ENCODE results near the gene LCOR. TPM values are rescaled to one million over a fixed set of nuclear protein-coding genes. Genes with fewer than 3 reads are reported as not detected.
A peak's percentile ranks its signal among the peaks of the same experiment; 100 is the strongest.
"Not testable (repeated sequence)": the region's sequence is repeated elsewhere in the genome, so short reads cannot be mapped to it uniquely, and the experiment has no call there.

The LCOR gene
- total RNA-seq, 1 experiment from 2014 or later = 12.8 TPM

- DNase-seq (ENCODE audit: low read depth) = no peak
Measured at GRCh38 chr10:96838529-96838928, 6.4 kb downstream of the LCOR start.

GRCh38 chr10:96840841-96841518 lies 8.9 kb downstream of the LCOR start:
- peak; percentile 88 for DNase-seq (ENCODE audit: low read depth)

DNA sequence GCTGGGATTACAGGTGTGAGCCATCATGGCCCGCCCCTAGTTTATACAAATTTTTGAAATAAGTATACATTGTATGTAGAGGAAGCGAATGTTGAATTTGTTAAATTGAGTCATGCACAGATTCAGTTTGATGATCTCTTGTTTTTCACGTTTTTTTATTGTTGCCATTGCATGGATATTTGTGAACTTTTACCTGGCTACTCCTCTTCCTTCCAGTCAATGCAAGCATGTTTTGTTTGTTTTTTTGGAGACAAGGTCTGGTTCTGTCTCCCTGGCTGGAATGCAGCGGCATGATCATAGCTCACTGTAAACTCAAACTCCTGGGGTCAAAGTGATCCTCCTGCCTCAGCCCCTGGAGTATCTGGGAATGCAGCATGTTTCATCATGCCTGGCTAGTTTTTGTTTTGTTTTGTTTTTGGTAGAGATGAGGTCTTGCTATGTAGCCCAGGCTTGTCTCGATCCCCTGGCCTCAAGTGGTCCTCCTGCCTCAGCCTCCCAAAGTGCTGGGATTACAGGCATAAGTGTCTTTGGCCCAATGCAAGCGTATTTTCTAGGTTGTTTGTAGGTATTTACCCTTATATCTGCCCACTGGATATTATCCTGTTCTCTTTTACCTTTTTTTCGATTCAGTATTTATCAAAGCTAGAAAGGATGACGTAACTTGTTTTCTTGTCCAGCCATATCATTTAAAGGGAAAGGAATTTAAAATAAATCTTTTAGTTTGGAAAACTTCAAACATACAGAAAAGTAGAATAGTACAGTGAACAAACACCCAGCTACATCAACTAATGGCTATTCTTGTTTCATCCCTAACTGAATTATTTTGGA lies 11.0 kb downstream of the LCOR start:
- no peak for DNase-seq (ENCODE audit: low read depth)

- DNase-seq (ENCODE audit: low read depth) = no peak
Measured at GRCh38 chr10:96843823-96844222, 11.7 kb downstream of the LCOR start.

GRCh38 chr10:96846395-96846794 lies 14.3 kb downstream of the LCOR start:
- no peak for DNase-seq (ENCODE audit: low read depth)

DNA sequence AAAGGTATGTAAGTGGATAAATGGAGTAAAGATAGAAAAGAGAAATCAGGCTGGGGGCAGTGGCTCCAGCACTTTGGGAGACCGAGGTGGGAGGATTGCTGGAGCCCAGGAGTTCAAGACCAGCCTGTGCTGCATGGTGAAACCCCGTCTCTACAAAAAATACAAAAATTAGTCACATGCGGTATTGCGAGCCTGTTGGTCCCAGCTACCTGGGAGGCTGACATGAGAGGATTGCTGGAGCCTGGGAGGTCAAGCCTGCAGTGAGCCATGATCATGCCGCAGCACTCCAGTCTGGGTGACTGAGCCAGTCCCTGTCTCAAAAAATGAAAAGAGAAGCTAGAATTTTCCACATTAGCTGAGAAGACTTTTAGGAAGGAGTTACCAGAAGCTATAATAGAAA lies 14.8 kb downstream of the LCOR start:
- DNase-seq (ENCODE audit: low read depth) = no peak

DNA sequence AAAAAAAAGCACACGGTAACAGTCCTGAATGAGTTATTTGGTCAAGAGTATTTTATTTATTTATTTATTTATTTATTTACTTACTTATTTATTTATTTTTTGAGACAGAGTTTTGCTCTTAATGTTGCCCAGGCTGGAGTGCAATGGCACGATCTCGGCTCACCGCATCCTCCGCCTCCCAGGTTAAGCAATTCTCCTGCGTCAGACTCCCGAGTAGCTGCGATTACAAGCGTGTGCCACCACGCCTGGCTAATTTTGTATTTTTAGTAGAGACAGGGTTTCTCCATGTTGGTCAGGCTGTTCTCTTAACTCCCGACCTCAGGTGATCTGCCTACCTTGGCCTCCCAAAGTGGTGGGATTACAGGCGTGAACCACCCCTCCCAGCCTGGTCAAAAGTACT lies 15.3 kb downstream of the LCOR start:
- not testable (repeated sequence) for DNase-seq (ENCODE audit: low read depth)

- DNase-seq (ENCODE audit: low read depth) = no peak
Measured at GRCh38 chr10:96850113-96850512, 18.0 kb downstream of the LCOR start.

DNA sequence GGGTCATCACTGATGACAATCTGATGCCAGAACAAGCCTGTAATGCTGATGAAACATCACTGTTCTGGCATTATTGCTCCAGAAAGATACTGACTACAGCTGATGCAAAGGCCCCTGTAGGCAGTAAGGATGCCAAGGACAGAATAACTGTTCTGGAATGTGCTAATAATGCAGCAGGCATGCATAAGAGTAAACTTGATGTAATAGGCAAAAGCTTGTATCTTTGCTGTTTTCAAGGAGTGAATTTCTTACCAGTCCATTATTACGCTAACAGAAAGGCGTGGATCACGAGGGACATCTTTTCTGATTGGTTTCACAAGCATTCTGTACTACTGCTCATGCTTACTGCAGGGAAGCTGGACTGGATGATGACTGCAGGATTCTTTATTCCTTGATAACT lies 18.7 kb downstream of the LCOR start:
- peak; percentile 9 for DNase-seq (ENCODE audit: low read depth)

DNA sequence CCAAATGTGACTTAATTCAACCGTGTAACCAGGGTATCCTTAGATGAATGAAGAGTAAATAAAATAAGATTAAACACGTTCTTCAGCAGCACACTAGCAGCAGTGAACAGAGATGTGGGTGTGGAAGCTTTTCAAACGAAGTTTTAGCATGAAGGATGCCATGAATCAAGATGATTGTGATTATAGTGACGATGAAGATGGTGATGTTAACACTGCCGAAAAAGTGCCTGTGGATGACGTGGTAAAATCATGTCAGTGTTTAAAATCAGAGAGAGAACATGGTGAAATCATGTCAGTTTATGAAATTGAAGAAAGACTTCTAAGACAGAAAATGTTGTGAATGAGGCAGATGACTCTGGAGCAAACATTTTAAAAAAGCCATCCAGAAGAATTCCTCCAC lies 19.2 kb downstream of the LCOR start:
- DNase-seq (ENCODE audit: low read depth) = no peak

GRCh38 chr10:96856317-96856716 lies 24.2 kb downstream of the LCOR start:
- DNase-seq (ENCODE audit: low read depth) = no peak

- no peak for DNase-seq (ENCODE audit: low read depth)
Measured at GRCh38 chr10:96857301-96858012, 25.4 kb downstream of the LCOR start.

DNA sequence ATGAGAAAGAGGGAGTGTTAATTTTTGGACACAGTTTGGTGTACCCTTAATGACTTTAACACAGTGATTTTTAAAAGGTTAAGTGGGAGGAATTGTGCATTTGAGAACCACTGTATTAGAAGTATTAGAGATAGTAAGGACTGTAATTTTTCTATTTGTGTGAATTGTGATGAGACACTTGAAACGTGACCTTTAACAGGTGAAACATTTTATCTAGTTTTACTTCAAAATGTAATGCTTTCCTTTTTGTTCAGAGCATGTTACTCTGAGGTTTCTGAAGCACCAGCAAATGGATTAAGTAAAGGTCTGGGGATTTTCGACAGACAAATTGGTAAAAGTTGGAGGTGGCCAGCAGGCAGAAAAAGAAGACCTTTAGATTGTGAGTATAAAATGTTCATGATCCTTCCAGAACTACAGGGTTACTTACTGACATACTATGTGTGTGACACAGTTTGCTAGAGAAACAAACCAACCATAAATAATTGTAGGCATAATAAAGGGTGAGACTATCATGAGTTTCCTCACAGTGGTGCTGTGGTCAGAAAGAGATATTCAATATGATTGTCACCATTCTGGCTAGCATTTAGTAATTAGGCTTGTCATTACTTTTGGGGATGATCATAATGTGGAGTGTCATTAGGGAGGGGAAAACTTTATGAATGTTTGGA lies 26.1 kb downstream of the LCOR start:
- DNase-seq (ENCODE audit: low read depth) = no peak

DNA sequence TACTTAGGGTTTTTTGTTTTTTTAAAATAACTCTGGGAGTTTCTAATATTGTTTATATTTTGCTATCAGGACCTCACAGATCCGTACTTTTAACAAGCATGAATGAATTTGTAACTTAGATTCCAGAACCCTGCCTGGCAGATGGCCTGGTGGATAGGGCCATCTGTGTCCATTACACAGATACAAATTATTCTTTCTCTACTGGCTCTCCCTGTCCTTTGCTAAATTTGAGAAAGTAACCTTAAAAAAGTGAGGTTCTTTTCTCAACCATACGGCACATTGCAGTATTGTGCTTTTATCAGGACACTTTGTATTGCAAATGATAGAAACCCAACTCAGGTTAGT lies 26.6 kb downstream of the LCOR start:
- DNase-seq (ENCODE audit: low read depth) = no peak

DNA sequence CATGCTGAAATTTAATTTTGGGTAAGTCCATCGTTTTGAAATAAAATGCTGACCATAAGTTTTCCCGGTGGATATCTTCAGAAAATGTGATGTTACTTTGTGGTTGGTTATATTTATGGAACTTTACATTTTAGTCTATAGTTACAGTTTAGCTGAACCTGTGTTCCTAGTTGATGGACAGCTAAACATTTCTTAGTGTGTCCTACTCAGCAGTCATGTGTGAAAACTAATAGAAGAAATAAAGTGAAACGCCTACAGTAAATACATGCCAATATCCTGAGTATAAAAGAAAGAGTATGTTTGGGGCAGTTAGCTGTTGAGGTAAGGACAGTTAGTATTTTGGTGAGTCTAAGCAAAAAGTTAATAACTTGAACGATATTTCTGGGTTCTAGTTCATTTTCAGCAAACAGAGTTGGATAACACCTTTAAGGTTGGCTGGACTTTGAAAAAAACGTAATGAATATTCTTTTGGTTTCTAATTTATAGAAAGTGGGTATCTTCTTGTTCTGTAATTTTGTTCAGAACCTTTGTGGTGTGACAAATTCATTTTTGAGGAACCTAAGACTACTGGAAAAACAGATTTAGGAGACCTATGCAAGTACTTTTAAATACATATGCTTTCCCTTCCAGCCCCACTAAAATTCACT lies 28.7 kb downstream of the LCOR start:
- DNase-seq (ENCODE audit: low read depth) = no peak

GRCh38 chr10:96863922-96864543 lies 31.9 kb downstream of the LCOR start:
- peak; percentile 84 for DNase-seq (ENCODE audit: low read depth)

- DNase-seq (ENCODE audit: low read depth) = no peak
Measured at GRCh38 chr10:96873086-96873485, 41.0 kb downstream of the LCOR start.

DNA sequence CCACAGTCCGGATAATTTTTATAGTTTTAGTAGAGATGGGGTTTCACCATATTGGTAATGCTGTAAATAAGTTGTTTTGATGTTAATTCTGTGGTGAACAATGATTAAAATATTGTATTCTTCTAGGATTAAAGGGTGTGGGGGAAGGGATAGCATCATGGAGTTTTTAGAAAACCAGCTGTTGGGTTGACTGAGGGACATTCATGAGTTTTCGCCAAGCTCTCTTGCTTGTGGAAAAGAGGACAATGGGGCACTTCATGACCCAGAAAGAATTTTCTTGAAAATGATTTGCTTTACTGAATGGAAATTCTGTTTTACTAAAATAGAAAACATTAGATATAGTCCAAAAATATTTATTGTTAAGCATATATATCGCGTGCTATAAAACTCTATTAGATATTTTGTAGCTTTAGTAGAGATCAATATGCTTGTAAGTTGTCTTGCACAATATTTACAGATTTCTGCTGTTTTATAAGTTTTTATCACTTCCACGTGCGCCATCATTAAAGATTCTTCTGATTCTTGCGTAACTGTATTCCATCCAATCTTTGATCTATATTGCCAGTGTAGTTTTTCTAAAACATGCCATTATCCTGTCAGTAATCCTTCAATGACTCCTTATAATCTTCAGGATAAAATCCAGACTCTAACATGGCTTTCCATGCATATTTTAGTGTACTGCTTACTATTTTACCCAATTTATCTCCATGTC lies 41.8 kb downstream of the LCOR start:
- DNase-seq (ENCODE audit: low read depth) = no peak

- no peak for DNase-seq (ENCODE audit: low read depth)
Measured at GRCh38 chr10:96878057-96878456, 46.0 kb downstream of the LCOR start.

- no peak for DNase-seq (ENCODE audit: low read depth)
Measured at GRCh38 chr10:96880575-96880974, 48.5 kb downstream of the LCOR start.

Measured in HT1080 (cell line).